HepG2 (cell line): ENCODE results near the gene LAMA5.

Experiments
- CERS6 ChIP-seq: sonication (generic); formaldehyde crosslinking; IDR thresholded peaks from 2 replicates; pipeline ENCODE4 v1.5.0; 2020; ENCODE audit warnings: missing genetic modification reagents
- CTCF ChIP-seq: sonication (generic); formaldehyde crosslinking; IDR thresholded peaks from 2 replicates; pipeline ENCODE4 v1.5.0; 2020; ENCODE audit warnings: mild to moderate bottlenecking, missing genetic modification reagents, moderate library complexity
- ELF1 ChIP-seq: sonication (generic); formaldehyde crosslinking; IDR thresholded peaks from 2 replicates; pipeline ENCODE4 v1.4.0; 2020; ENCODE audit warnings: missing genetic modification reagents
- GATA4 ChIP-seq: sonication (generic); IDR thresholded peaks from 2 replicates; pipeline ENCODE4 v1.6.1; 2016; ENCODE audit warnings: antibody characterized with exemption, low read depth, borderline replicate concordance
- NFIC ChIP-seq: IDR thresholded peaks from 2 replicates; pipeline ENCODE4 v1.6.1; 2012; ENCODE audit warnings: mild to moderate bottlenecking, low read length, inconsistent platforms
- POLR2AphosphoS5 ChIP-seq: IDR thresholded peaks from 2 replicates; pipeline ENCODE4 v1.6.1; 2012; ENCODE audit warnings: low read depth, low read length
- ZNF142 ChIP-seq: sonication (generic); formaldehyde crosslinking; IDR thresholded peaks from 2 replicates; pipeline ENCODE4 v1.4.0; 2020; ENCODE audit warnings: missing genetic modification reagents
- ZNF205 ChIP-seq: IDR thresholded peaks from 2 replicates; pipeline ENCODE4 v1.6.1; 2018; ENCODE audit warnings: missing biosample characterization, missing genetic modification reagents
- ZNF598 ChIP-seq: sonication (generic); formaldehyde crosslinking; IDR thresholded peaks from 2 replicates; pipeline ENCODE4 v1.5.1; 2020; ENCODE audit warnings: mild to moderate bottlenecking, missing genetic modification reagents, borderline replicate concordance

GRCh38 chr20:62276439-62276838, 90.7 kb downstream of the LAMA5 start:
- no peak for TF ChIP-seq ZNF142 (CRISPR knock-in tag)
- no peak for TF ChIP-seq CTCF (CRISPR knock-in tag)
- no peak for TF ChIP-seq ZNF598 (CRISPR knock-in tag)
- TF ChIP-seq CERS6 (CRISPR knock-in tag), result no peak
- no peak for TF ChIP-seq ZNF205
- no peak for TF ChIP-seq POLR2AphosphoS5
- TF ChIP-seq ELF1 (CRISPR knock-in tag), result no peak
- TF ChIP-seq GATA4, result no peak
- no peak for TF ChIP-seq NFIC
